Measurements from ENCODE around the gene GUCD1. TPM values are rescaled to one million over a fixed set of nuclear protein-coding genes. Genes with fewer than 3 reads are reported as not detected.

Gene GUCD1
- polyA plus RNA-seq, 1 donor (not counting 4 experiments of a cell fraction or from before 2014, with no cell fraction given): 43.0 TPM

DNA sequence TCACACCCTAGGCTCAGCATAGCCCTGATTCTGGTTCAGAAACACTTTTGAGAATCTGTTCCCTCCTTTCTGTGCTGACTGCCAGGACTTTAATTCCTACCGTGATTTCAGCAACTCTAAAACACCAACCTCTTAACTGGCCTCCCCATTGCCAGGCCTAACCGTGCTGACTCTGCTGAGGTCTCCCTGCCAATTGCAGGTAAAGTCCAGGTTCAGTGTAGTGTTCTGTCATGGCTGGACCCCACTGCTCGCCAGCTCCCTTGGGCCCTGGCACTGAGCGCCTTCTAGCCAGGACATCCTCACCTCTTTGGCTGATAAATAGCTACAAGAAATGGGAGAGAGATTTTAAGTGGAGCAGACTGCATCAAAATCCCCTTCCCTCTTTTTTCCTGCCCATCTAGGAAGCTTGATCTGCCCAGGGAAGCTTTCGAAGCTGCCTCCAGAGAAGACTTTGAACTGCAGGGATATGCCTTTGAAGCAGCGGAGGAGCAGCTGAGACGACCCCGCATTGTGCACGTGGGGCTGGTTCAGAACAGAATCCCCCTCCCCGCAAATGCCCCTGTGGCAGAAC, 55.1 kb downstream of the GUCD1 start:
- dilution Hi-C loops (cut with MboI; ENCODE audit: extremely low pct_ligation_motif_present, low sequenced_read_pairs): no loop called here
- H2AFZ ChIP-seq (ENCODE audit: control insufficient read depth, low read length): no peak overlapping the region
- no peak overlapping the region for H3K9ac ChIP-seq (ENCODE audit: control insufficient read depth, extremely low read depth, insufficient read depth, low read length)
- H3K9me3 ChIP-seq (ENCODE audit: control insufficient read depth, low read depth, low read length): peaks cover 2% of the 10 kb centered on the region
- no peak for TF ChIP-seq CTCF (optimal IDR thresholded peaks at IDR 0.05 in 1 of 3, IDR thresholded peaks at IDR 0.05 in 1 of 3, conservative IDR thresholded peaks at IDR 0.05 in 1 of 3; ENCODE audit: extremely low read depth in 1 of 3, insufficient read depth in 2 of 3, low read length in 3 of 3)
- no peak for TF ChIP-seq EZH2 (IDR thresholded peaks at IDR 0.05; ENCODE audit: low read length)
- no peaks in the 10 kb centered on the region for H3K79me2 ChIP-seq (ENCODE audit: control insufficient read depth, insufficient read depth, low read length)
- FAIRE-seq: no peak
- H3K27ac ChIP-seq (ENCODE audit: control insufficient read depth, insufficient read depth, low read length): no peak overlapping the region
- no peak overlapping the region for H3K4me2 ChIP-seq (ENCODE audit: control insufficient read depth, extremely low read depth, insufficient read depth, low read depth, low read length)
- peaks cover 12% of the 10 kb centered on the region for H3K27me3 ChIP-seq (ENCODE audit: control insufficient read depth, extremely low read depth, insufficient read depth, low read length)
- no peaks in the 10 kb centered on the region for H4K20me1 ChIP-seq (ENCODE audit: control insufficient read depth, extremely low read depth, insufficient read depth, low read length)
- H3K4me3 ChIP-seq (ENCODE audit: control insufficient read depth in 2 of 3, extremely low read depth in 1 of 3, insufficient read depth in 2 of 3, low read depth in 1 of 3, low read length in 3 of 3): no peak overlapping the region
- no peak for DNase-seq (ENCODE audit: low read depth, low spot score)
- no peaks in the 10 kb centered on the region for H3K9me1 ChIP-seq (ENCODE audit: control insufficient read depth, extremely low read depth, insufficient read depth, low read length)
- peaks cover 9% of the 10 kb centered on the region for H3K4me1 ChIP-seq (ENCODE audit: control insufficient read depth, extremely low read depth, insufficient read depth, low read length)
- no peaks in the 10 kb centered on the region for H3K36me3 ChIP-seq (ENCODE audit: control insufficient read depth in 2 of 2, extremely low read depth in 1 of 2, insufficient read depth in 2 of 2, low read length in 2 of 2)

DNA sequence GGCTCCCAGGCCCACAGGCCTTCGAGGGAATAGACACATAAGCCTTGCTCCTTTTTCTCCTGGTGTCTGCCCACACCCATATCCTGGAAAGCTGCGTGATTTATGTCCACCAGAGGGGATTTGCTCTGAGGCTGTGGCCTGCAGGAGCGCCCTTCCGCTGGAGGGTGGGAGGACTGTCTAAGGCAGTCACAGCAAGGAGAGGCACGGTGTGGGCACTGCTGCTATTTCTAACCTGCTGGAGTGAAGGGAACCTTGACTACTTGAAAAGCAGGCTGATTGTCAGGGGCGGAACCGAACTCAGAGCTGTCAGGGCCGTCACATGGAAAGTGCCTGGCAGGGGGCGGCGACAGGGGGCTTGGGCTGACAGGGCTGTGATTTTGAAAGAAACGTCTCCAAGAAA, 56.1 kb downstream of the GUCD1 start:
- no peak for DNase-seq (ENCODE audit: low read depth, low spot score)
- no peak overlapping the region for H3K4me3 ChIP-seq (ENCODE audit: control insufficient read depth in 2 of 3, extremely low read depth in 1 of 3, insufficient read depth in 2 of 3, low read depth in 1 of 3, low read length in 3 of 3)
- no peak overlapping the region for H2AFZ ChIP-seq (ENCODE audit: control insufficient read depth, low read length)
- H3K79me2 ChIP-seq (ENCODE audit: control insufficient read depth, insufficient read depth, low read length): no peaks in the 10 kb centered on the region
- H3K27me3 ChIP-seq (ENCODE audit: control insufficient read depth, extremely low read depth, insufficient read depth, low read length): peaks cover 22% of the 10 kb centered on the region
- H3K27ac ChIP-seq (ENCODE audit: control insufficient read depth, insufficient read depth, low read length): no peak overlapping the region
- peaks cover 10% of the 10 kb centered on the region for H3K4me1 ChIP-seq (ENCODE audit: control insufficient read depth, extremely low read depth, insufficient read depth, low read length)
- no peak for TF ChIP-seq EZH2 (IDR thresholded peaks at IDR 0.05; ENCODE audit: low read length)
- no peak for TF ChIP-seq CTCF (optimal IDR thresholded peaks at IDR 0.05 in 1 of 3, IDR thresholded peaks at IDR 0.05 in 1 of 3, conservative IDR thresholded peaks at IDR 0.05 in 1 of 3; ENCODE audit: extremely low read depth in 1 of 3, insufficient read depth in 2 of 3, low read length in 3 of 3)
- peaks cover 2% of the 10 kb centered on the region for H3K9me3 ChIP-seq (ENCODE audit: control insufficient read depth, low read depth, low read length)
- no peak overlapping the region for H3K9ac ChIP-seq (ENCODE audit: control insufficient read depth, extremely low read depth, insufficient read depth, low read length)
- no peaks in the 10 kb centered on the region for H3K36me3 ChIP-seq (ENCODE audit: control insufficient read depth in 2 of 2, extremely low read depth in 1 of 2, insufficient read depth in 2 of 2, low read length in 2 of 2)
- H3K4me2 ChIP-seq (ENCODE audit: control insufficient read depth, extremely low read depth, insufficient read depth, low read depth, low read length): no peak overlapping the region
- no peak for FAIRE-seq
- no peaks in the 10 kb centered on the region for H3K9me1 ChIP-seq (ENCODE audit: control insufficient read depth, extremely low read depth, insufficient read depth, low read length)
- H4K20me1 ChIP-seq (ENCODE audit: control insufficient read depth, extremely low read depth, insufficient read depth, low read length): no peaks in the 10 kb centered on the region
- dilution Hi-C loops (cut with MboI; ENCODE audit: extremely low pct_ligation_motif_present, low sequenced_read_pairs): no loop called here
